HCT116 (cell line): Measurements from ENCODE around the gene PDE1C. TPM values are rescaled to one million over a fixed set of nuclear protein-coding genes. Genes with fewer than 3 reads are reported as not detected.

ENCODE experiments used
- ATAC-seq: fragments of 200-7000 bp; cut with Tn5 transposase; 2 replicates; pipeline ENCODE4 v1.9.1; 2020; ENCODE audit warnings: mild to moderate bottlenecking, moderate library complexity
- BruUV-seq: library from RNA; stranded (reverse); fragments of 400-500 nt; replicated peaks from 2 replicates; lab custom pipeline; 2021; lab: Mats Ljungman, UMichigan
- CTCF ChIA-PET: fragments of 300-600 bp; sonication (Branson Sonifier 250); formaldehyde crosslinking; loops from one replicate; lab custom pipeline; 2021; ENCODE audit warnings: antibody characterized with exemption; lab: Charles Lee
- POLR2A ChIA-PET: fragments of 300-600, 350-600 bp; sonication (Branson Sonifier 250); formaldehyde crosslinking; loops from one replicate; lab custom pipeline; 2021; ENCODE audit warnings: antibody characterized with exemption; lab: Charles Lee
- RAD21 ChIA-PET, 2 experiments: fragments of 300-600 bp; sonication (Branson Sonifier 250); formaldehyde crosslinking; loops; one replicate each; lab custom pipeline; 2023; ENCODE audit warnings: low total read pairs in 2 of 2; ENCODE audit not compliant: uncharacterized antibody in 2 of 2, unreplicated experiment in 2 of 2, low non-redundant PET in 1 of 2; lab: Charles Lee
- DNase-seq: peaks from one replicate; pipeline ENCODE4 v3.0.0-alpha.2; 2010; ENCODE audit warnings: low read depth, low spot score
- H2AFZ ChIP-seq: fragments of 200-600 bp; shearing (Covaris generic), sonication (generic); 2 replicates; pipeline ENCODE4 v1.6.1; 2017; ENCODE audit warnings: low read depth, mixed run types, mixed read lengths, antibody characterized with exemption, low read length; ENCODE audit not compliant: poor library complexity, severe bottlenecking
- H3K27ac ChIP-seq: 2 replicates; pipeline ENCODE4 v1.5.1; 2012; ENCODE audit warnings: low read depth, low read length
- H3K27me3 ChIP-seq: fragments of 200-600 bp; sonication (generic); 2 replicates; pipeline ENCODE4 v1.6.1; 2016; ENCODE audit warnings: mixed run types, low read length, mixed read lengths; ENCODE audit not compliant: insufficient read depth
- H3K36me3 ChIP-seq, 2 experiments: fragments of 200-500 bp in 1 of 2; fragments of 200-600 bp in 1 of 2; sonication (Bioruptor generic) in 1 of 2; sonication (generic) in 1 of 2; 2 replicates each; pipeline versions ENCODE4 v1.5.1 to v1.6.1; 2014 to 2016; ENCODE audit warnings: low read length in 2 of 2, inconsistent platforms in 1 of 2, mixed read lengths in 1 of 2, mixed run types in 1 of 2; ENCODE audit not compliant: insufficient read depth in 2 of 2, control insufficient read depth in 1 of 2
- H3K4me1 ChIP-seq, 2 experiments: fragments of 200-600 bp in 1 of 2; sonication (generic) in 1 of 2; 2 replicates each; pipeline versions ENCODE4 v1.5.1 to v1.6.1; 2012 to 2017; ENCODE audit warnings: low read length in 2 of 2, inconsistent platforms in 1 of 2, mild to moderate bottlenecking in 1 of 2, mixed read lengths in 1 of 2, mixed run types in 1 of 2, moderate library complexity in 1 of 2; ENCODE audit not compliant: insufficient read depth in 2 of 2, control insufficient read depth in 1 of 2
- H3K4me2 ChIP-seq: fragments of 200-600 bp; sonication (generic); 2 replicates; pipeline ENCODE4 v1.6.1; 2017; ENCODE audit warnings: mixed run types, low read length, mixed read lengths
- H3K4me3 ChIP-seq, 2 experiments: fragments of 200-600 bp in 1 of 2; sonication (generic) in 1 of 2; replicated peaks in 1 of 2; 2 replicates each; pipeline ENCODE4 v1.5.1; 2011 to 2016; ENCODE audit warnings: low read length in 2 of 2, control low read depth in 1 of 2, low read depth in 1 of 2, mild to moderate bottlenecking in 1 of 2, mixed read lengths in 1 of 2, mixed run types in 1 of 2
- H3K79me2 ChIP-seq: fragments of 200-600 bp; sonication (generic); 2 replicates; pipeline ENCODE4 v1.6.1; 2017; ENCODE audit warnings: mild to moderate bottlenecking, mixed run types, low read length, moderate library complexity, mixed read lengths; ENCODE audit not compliant: insufficient read depth
- H3K9ac ChIP-seq: fragments of 200-600 bp; sonication (generic); 2 replicates; pipeline ENCODE4 v1.6.1; 2016; ENCODE audit warnings: low read length, mixed read lengths
- H3K9me2 ChIP-seq: fragments of 200-600 bp; sonication (generic), shearing (Covaris generic); 2 replicates; pipeline ENCODE4 v1.6.1; 2017; ENCODE audit warnings: mixed run types, mild to moderate bottlenecking, moderate library complexity; ENCODE audit not compliant: insufficient read depth
- H3K9me3 ChIP-seq, 2 experiments: fragments of 200-500 bp in 1 of 2; fragments of 200-600 bp in 1 of 2; sonication (Bioruptor generic) in 1 of 2; sonication (generic) in 1 of 2; 2 replicates each; pipeline ENCODE4 v1.6.1; 2014 to 2017; ENCODE audit warnings: low read length in 2 of 2, mixed read lengths in 2 of 2, inconsistent platforms in 1 of 2, low read depth in 1 of 2, mild to moderate bottlenecking in 1 of 2, mixed run types in 1 of 2, moderate library complexity in 1 of 2; ENCODE audit not compliant: control insufficient read depth in 1 of 2, insufficient read depth in 1 of 2
- H4K20me1 ChIP-seq: fragments of 200-600 bp; sonication (generic), shearing (Covaris generic); 2 replicates; pipeline ENCODE4 v1.6.1; 2017; ENCODE audit warnings: mixed run types, mild to moderate bottlenecking, moderate library complexity; ENCODE audit not compliant: insufficient read depth
- CBX3 ChIP-seq: IDR thresholded peaks from 2 replicates; pipeline ENCODE4 v1.6.1; 2012; ENCODE audit warnings: low read depth
- EGR1 ChIP-seq: IDR thresholded peaks from 2 replicates; pipeline ENCODE4 v1.6.1; 2012; ENCODE audit warnings: low read depth
- ELF1 ChIP-seq: IDR thresholded peaks from 2 replicates; pipeline ENCODE4 v1.6.1; 2012; ENCODE audit warnings: low read depth, borderline replicate concordance
- EZH2phosphoT487 ChIP-seq: fragments of 200-600 bp; IDR thresholded peaks from 2 replicates; pipeline ENCODE4 v1.6.1; 2018; ENCODE audit warnings: antibody characterized with exemption, borderline replicate concordance
- JUND ChIP-seq: IDR thresholded peaks from 2 replicates; pipeline ENCODE4 v1.6.1; 2012
- MAX ChIP-seq: IDR thresholded peaks from 2 replicates; pipeline ENCODE4 v1.6.1; 2012
- POLR2A ChIP-seq: IDR thresholded peaks from 2 replicates; pipeline ENCODE4 v1.7.0; 2011; ENCODE audit warnings: borderline replicate concordance; ENCODE audit not compliant: insufficient read depth, insufficient read length; ENCODE audit errors: extremely low read depth
- POLR2AphosphoS5 ChIP-seq: IDR thresholded peaks from 2 replicates; pipeline ENCODE4 v1.6.1; 2011; ENCODE audit warnings: mild to moderate bottlenecking, low read depth, low read length, moderate library complexity
- RAD21 ChIP-seq: IDR thresholded peaks from 2 replicates; pipeline ENCODE4 v1.6.1; 2012; ENCODE audit warnings: low read depth, mild to moderate bottlenecking
- SIN3A ChIP-seq: IDR thresholded peaks from 2 replicates; pipeline ENCODE4 v1.6.1; 2012; ENCODE audit warnings: low read depth
- SRF ChIP-seq: IDR thresholded peaks from 2 replicates; pipeline ENCODE4 v1.6.1; 2012; ENCODE audit warnings: low read depth
- TCF7L2 ChIP-seq: IDR thresholded peaks from 2 replicates; pipeline ENCODE4 v1.7.0; 2011; ENCODE audit warnings: borderline replicate concordance, inconsistent platforms; ENCODE audit not compliant: insufficient read depth, insufficient read length; ENCODE audit errors: extremely low read depth
- YY1 ChIP-seq: IDR thresholded peaks from 2 replicates; pipeline ENCODE4 v1.6.1; 2011; ENCODE audit warnings: low read length, low read depth, moderate library complexity, mild to moderate bottlenecking; ENCODE audit not compliant: insufficient replicate concordance; ENCODE audit errors: extremely low read depth
- ZNF274 ChIP-seq: fragments of 200-500 bp; sonication (Bioruptor generic); IDR thresholded peaks from 2 replicates; pipeline ENCODE4 v1.6.1; 2014; ENCODE audit warnings: mild to moderate bottlenecking, low read depth, low read length, inconsistent platforms
- intact Hi-C: fragments of 100-400 bp; cut with micrococcal nuclease; formaldehyde crosslinking; loops from 2 replicates; pipeline ENCODE4 v1.10.0; 2022
- total RNA-seq: library from RNA; stranded (reverse); gene quantifications from one replicate; pipeline ENCODE4 v1.2.1, GENCODE V29; 2021; ENCODE audit not compliant: unreplicated experiment
- TF ChIP-seq, protein P1 (sequence below): IDR thresholded peaks from 2 replicates; pipeline ENCODE4 v1.6.1; 2012
- TF ChIP-seq, protein P2 (sequence below): IDR thresholded peaks from 2 replicates; pipeline ENCODE4 v1.6.1; 2011; ENCODE audit warnings: mild to moderate bottlenecking, low read length, moderate library complexity; ENCODE audit not compliant: insufficient replicate concordance; ENCODE audit errors: extremely low read depth
- TF ChIP-seq, protein P3 (sequence below), 3 experiments: fragments of 200-600 bp in 1 of 3; sonication (generic) in 1 of 3; IDR thresholded peaks in 2 of 3; conservative IDR thresholded peaks in 1 of 3; 2 replicates each; pipeline ENCODE4 v1.5.1; 2012 to 2017; ENCODE audit warnings: low read depth in 2 of 3, low read length in 2 of 3, antibody characterized with exemption in 1 of 3, borderline replicate concordance in 1 of 3, control low read depth in 1 of 3, mild to moderate bottlenecking in 1 of 3, mixed read lengths in 1 of 3, mixed run types in 1 of 3, moderate library complexity in 1 of 3; ENCODE audit not compliant: insufficient read depth in 1 of 3

Gene PDE1C
- total RNA-seq, 1 experiment from 2014 or later: 0.17 TPM

DNA sequence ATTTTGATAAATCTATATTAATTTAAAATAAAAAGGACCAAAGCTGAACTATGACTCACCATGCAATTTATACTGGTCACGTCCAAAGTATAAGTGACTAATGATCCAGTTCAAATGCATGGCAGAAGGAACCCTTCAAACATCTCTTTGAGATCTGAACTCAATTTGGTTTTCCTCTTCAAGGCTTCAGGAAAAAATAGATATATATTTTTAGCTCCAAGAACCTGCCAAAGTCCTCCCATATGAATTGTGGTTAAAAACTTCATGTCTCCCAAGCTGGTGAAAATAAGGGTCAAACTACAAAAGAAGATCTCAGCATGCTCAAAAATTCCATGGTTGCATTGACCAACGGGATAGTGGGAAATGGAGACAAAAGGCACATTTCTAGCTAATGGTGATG, 34.6 kb upstream of the PDE1C start:
- RAD21 ChIA-PET: no interaction called here
- TF ChIP-seq JUND (no peak), EZH2phosphoT487 (no peak), SRF (no peak), ZNF274 (no peak), SIN3A (no peak), ELF1 (no peak), EGR1 (no peak)
- TF ChIP-seq, protein P1, sequence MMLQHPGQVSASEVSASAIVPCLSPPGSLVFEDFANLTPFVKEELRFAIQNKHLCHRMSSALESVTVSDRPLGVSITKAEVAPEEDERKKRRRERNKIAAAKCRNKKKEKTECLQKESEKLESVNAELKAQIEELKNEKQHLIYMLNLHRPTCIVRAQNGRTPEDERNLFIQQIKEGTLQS: no peak
- TF ChIP-seq, protein P2, sequence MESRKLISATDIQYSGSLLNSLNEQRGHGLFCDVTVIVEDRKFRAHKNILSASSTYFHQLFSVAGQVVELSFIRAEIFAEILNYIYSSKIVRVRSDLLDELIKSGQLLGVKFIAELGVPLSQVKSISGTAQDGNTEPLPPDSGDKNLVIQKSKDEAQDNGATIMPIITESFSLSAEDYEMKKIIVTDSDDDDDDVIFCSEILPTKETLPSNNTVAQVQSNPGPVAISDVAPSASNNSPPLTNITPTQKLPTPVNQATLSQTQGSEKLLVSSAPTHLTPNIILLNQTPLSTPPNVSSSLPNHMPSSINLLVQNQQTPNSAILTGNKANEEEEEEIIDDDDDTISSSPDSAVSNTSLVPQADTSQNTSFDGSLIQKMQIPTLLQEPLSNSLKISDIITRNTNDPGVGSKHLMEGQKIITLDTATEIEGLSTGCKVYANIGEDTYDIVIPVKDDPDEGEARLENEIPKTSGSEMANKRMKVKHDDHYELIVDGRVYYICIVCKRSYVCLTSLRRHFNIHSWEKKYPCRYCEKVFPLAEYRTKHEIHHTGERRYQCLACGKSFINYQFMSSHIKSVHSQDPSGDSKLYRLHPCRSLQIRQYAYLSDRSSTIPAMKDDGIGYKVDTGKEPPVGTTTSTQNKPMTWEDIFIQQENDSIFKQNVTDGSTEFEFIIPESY: no peak

GRCh38 chr7:32103361-32103760, 33.2 kb upstream of the PDE1C start:
- ATAC-seq (no peak), DNase-seq (no peak)
- Histone ChIP-seq H3K4me3 (no peak overlapping the region), H3K9me2 (no peaks in the 10 kb centered on the region), H4K20me1 (no peaks in the 10 kb centered on the region), H3K9me3 (no peaks in the 10 kb centered on the region), H3K27me3 (no peaks in the 10 kb centered on the region), H3K9ac (no peak overlapping the region), H3K4me1 (no peaks in the 10 kb centered on the region), H3K36me3 (no peaks in the 10 kb centered on the region), H3K27ac (no peak overlapping the region), H3K79me2 (no peaks in the 10 kb centered on the region), H2AFZ (no peak overlapping the region), H3K4me2 (no peak overlapping the region)
- intact Hi-C loops: no loop called here
- RAD21 ChIA-PET: no interaction called here
- CTCF ChIA-PET: no interaction called here
- POLR2A ChIA-PET: no interaction called here
- BruUV-seq: no TSS peak
- no peak for TF ChIP-seq JUND
- TF ChIP-seq YY1: no peak
- no peak for TF ChIP-seq ELF1
- no peak for TF ChIP-seq RAD21
- TF ChIP-seq POLR2AphosphoS5: no peak
- TF ChIP-seq, protein P3, sequence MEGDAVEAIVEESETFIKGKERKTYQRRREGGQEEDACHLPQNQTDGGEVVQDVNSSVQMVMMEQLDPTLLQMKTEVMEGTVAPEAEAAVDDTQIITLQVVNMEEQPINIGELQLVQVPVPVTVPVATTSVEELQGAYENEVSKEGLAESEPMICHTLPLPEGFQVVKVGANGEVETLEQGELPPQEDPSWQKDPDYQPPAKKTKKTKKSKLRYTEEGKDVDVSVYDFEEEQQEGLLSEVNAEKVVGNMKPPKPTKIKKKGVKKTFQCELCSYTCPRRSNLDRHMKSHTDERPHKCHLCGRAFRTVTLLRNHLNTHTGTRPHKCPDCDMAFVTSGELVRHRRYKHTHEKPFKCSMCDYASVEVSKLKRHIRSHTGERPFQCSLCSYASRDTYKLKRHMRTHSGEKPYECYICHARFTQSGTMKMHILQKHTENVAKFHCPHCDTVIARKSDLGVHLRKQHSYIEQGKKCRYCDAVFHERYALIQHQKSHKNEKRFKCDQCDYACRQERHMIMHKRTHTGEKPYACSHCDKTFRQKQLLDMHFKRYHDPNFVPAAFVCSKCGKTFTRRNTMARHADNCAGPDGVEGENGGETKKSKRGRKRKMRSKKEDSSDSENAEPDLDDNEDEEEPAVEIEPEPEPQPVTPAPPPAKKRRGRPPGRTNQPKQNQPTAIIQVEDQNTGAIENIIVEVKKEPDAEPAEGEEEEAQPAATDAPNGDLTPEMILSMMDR (IDR thresholded peaks at IDR 0.05 in 2 of 3, conservative IDR thresholded peaks at IDR 0.05 in 1 of 3; ENCODE audit: borderline replicate concordance in 1 of 3, insufficient read depth in 1 of 3, low read depth in 2 of 3, low read length in 2 of 3): no peak
- no peak for TF ChIP-seq EGR1
- TF ChIP-seq EZH2phosphoT487: no peak
- no peak for TF ChIP-seq SRF
- no peak for TF ChIP-seq MAX
- TF ChIP-seq CBX3: no peak
- TF ChIP-seq TCF7L2: no peak
- TF ChIP-seq, protein P1: no peak
- TF ChIP-seq POLR2A: no peak

More for the DNA sequence above, 34.6 kb upstream of the PDE1C start:
- ChIA-PET POLR2A (no interaction called here), CTCF (no interaction called here)
- Histone ChIP-seq H4K20me1 (no peaks in the 10 kb centered on the region), H2AFZ (no peak overlapping the region), H3K9me3 (no peaks in the 10 kb centered on the region), H3K9ac (no peak overlapping the region), H3K27me3 (no peaks in the 10 kb centered on the region), H3K9me2 (no peaks in the 10 kb centered on the region), H3K36me3 (no peaks in the 10 kb centered on the region), H3K4me2 (no peak overlapping the region), H3K4me3 (no peak overlapping the region), H3K27ac (no peak overlapping the region), H3K79me2 (no peaks in the 10 kb centered on the region), H3K4me1 (no peaks in the 10 kb centered on the region)
- ATAC-seq (no peak), DNase-seq (no peak)
- intact Hi-C loops: no loop called here
- no TSS peak for BruUV-seq
